ENCODE data around the gene SLC28A1.

SLC28A1 gene

GRCh38 chr15:84910928-84911623 is 26.6 kb downstream of the SLC28A1 start:
- no peak for DNase-seq (ENCODE audit: low spot score)
- in situ Hi-C loops (cut with MboI; ENCODE audit: low sequenced_read_pairs, unreplicated experiment) = no loop called here

DNA sequence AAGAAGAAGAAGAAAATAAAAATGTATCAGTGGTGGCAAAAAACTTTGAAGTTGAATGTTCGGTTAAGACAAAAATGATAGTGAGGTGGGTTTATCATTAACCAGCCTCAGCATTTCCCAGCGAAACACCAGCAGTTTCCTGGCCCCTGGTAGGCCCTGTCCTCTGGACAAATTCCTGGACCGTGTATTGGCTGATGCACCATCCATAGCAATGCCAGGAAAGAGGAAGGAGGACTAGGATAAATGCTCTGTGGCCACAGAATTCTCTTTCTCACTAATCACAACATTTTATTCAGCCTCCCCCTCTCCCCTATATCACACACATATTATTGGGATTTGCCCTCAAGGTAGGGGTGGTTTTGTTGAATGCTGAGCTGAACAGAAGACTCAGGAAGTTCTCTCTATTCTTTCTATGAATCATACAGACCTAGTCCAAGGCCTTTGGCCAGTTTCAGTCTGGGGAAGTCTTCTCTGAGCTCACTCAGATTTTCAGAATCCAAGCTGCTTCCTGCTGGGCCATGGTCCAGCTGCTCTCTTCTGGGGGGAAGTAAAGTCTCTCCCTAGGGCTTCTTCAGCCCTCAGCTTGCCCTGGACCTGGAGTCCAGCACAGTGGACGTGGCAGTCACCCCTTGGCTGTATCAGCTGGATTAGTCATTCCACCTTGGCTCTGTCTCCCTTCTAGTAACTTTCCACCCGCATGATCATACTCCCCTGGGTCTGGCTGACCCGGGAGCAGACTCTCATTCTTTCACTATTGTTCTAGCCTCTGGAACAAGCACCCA is 27.6 kb downstream of the SLC28A1 start:
- TF ChIP-seq, protein P1, sequence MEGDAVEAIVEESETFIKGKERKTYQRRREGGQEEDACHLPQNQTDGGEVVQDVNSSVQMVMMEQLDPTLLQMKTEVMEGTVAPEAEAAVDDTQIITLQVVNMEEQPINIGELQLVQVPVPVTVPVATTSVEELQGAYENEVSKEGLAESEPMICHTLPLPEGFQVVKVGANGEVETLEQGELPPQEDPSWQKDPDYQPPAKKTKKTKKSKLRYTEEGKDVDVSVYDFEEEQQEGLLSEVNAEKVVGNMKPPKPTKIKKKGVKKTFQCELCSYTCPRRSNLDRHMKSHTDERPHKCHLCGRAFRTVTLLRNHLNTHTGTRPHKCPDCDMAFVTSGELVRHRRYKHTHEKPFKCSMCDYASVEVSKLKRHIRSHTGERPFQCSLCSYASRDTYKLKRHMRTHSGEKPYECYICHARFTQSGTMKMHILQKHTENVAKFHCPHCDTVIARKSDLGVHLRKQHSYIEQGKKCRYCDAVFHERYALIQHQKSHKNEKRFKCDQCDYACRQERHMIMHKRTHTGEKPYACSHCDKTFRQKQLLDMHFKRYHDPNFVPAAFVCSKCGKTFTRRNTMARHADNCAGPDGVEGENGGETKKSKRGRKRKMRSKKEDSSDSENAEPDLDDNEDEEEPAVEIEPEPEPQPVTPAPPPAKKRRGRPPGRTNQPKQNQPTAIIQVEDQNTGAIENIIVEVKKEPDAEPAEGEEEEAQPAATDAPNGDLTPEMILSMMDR (IDR thresholded peaks at IDR 0.05; ENCODE audit: borderline replicate concordance, control extremely low read depth, extremely low read depth, insufficient read depth, missing control alignments) = no peak
- in situ Hi-C loops (cut with MboI; ENCODE audit: low sequenced_read_pairs, unreplicated experiment) = no loop called here
- no peak for DNase-seq (ENCODE audit: low spot score)

More at GRCh38 chr15:84910928-84911623, 26.6 kb downstream of the SLC28A1 start:
- TF ChIP-seq, protein P1 (IDR thresholded peaks at IDR 0.05; ENCODE audit: borderline replicate concordance, control extremely low read depth, extremely low read depth, insufficient read depth, missing control alignments) = no peak

- TF ChIP-seq, protein P1 (IDR thresholded peaks at IDR 0.05; ENCODE audit: borderline replicate concordance, control extremely low read depth, extremely low read depth, insufficient read depth, missing control alignments) = no peak
- DNase-seq (ENCODE audit: low spot score) = no peak
- in situ Hi-C loops (cut with MboI; ENCODE audit: low sequenced_read_pairs, unreplicated experiment) = no loop called here
These were observed 28.9 kb downstream of the SLC28A1 start for GRCh38 chr15:84913360-84913723.

DNA sequence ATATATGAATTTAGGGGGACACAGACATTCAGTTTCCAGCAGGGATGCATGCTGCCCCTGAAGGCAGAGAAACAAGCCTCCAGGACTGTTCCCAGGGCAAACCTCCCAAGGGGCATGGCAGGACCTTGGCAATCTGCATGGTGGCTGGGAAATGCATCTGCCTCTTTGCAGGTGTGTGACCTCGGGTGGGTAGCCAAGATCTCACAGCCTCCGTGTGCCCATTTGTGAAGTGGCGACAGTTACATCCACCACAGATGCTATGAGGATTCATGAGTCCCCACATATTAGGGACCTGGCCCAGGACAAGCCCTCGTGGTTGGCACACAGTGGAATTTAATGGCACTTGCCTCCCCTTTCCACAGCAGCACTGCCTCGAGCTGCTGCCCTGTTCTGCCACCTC is 29.9 kb downstream of the SLC28A1 start:
- TF ChIP-seq, protein P1 (IDR thresholded peaks at IDR 0.05; ENCODE audit: borderline replicate concordance, control extremely low read depth, extremely low read depth, insufficient read depth, missing control alignments) = no peak
- no peak for DNase-seq (ENCODE audit: low spot score)
- in situ Hi-C loops (cut with MboI; ENCODE audit: low sequenced_read_pairs, unreplicated experiment) = no loop called here

GRCh38 chr15:84914909-84915605 is 30.6 kb downstream of the SLC28A1 start:
- DNase-seq (ENCODE audit: low spot score) = peak; percentile 88

DNA sequence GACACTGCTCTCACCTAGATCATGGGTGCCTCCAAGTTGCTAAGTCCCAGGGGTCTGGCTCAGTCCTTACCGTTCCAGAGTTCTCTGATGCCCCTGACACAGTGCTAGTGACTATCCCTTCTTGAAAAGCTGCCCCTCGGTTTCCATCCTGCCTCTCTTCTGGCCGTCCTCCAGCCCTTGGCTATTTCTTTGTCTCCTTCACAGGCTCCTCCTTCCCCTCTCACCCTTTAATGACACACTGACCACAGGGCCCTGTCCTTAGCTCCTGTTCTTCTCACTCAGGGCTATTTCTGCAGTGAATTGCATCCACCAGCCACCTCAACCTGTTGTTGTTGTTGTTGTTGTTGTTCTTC is 31.1 kb downstream of the SLC28A1 start:
- in situ Hi-C loops (cut with MboI; ENCODE audit: low sequenced_read_pairs, unreplicated experiment) = no loop called here
- no peak for DNase-seq (ENCODE audit: low spot score)
- TF ChIP-seq, protein P1 (IDR thresholded peaks at IDR 0.05; ENCODE audit: borderline replicate concordance, control extremely low read depth, extremely low read depth, insufficient read depth, missing control alignments) = no peak

More at GRCh38 chr15:84914909-84915605, 30.6 kb downstream of the SLC28A1 start:
- TF ChIP-seq, protein P1 (IDR thresholded peaks at IDR 0.05; ENCODE audit: borderline replicate concordance, control extremely low read depth, extremely low read depth, insufficient read depth, missing control alignments) = no peak
- in situ Hi-C loops (cut with MboI; ENCODE audit: low sequenced_read_pairs, unreplicated experiment) = no loop called here

Data from GM13976 (cell line).